K562 (cell line): Measurements from ENCODE around the gene GALNT13. TPM values are rescaled to one million over a fixed set of nuclear protein-coding genes. Genes with fewer than 3 reads are reported as not detected.

Experiments used
- COPS2 ChIP-seq: fragments of 450-650 bp; conservative IDR thresholded peaks from 2 replicates; pipeline ENCODE4 v1.6.1; 2016; ENCODE audit warnings: mild to moderate bottlenecking, moderate library complexity
- CREB3 ChIP-seq: fragments of 450-650 bp; conservative IDR thresholded peaks from 2 replicates; pipeline ENCODE4 v1.6.1; 2016; ENCODE audit warnings: missing genetic modification characterization, low read depth, mild to moderate bottlenecking, missing compliant biosample characterization, moderate library complexity
- GTF2A2 ChIP-seq: IDR thresholded peaks from 2 replicates; pipeline ENCODE4 v1.6.1; 2016; ENCODE audit warnings: mild to moderate bottlenecking, missing genetic modification characterization, missing compliant biosample characterization
- MECOM ChIP-seq: fragments of 250-450 bp; sonication (Bioruptor Pico); IDR thresholded peaks from 2 replicates; pipeline ENCODE4 v1.8.0; 2022; ENCODE audit warnings: inconsistent platforms
- RBM25 ChIP-seq: fragments of 200-400 bp; formaldehyde crosslinking; IDR thresholded peaks from 2 replicates; pipeline ENCODE4 v1.6.1; 2018; ENCODE audit warnings: low read length, low read depth, moderate library complexity; ENCODE audit not compliant: severe bottlenecking
- TBP ChIP-seq: optimal IDR thresholded peaks from 2 replicates; pipeline ENCODE3; 2011; ENCODE audit warnings: low read depth, low read length, improper control_type of control experiment
- TFAP4 ChIP-seq: sonication (generic); formaldehyde crosslinking; IDR thresholded peaks from 2 replicates; pipeline ENCODE4 v1.8.0; 2022; ENCODE audit warnings: missing genetic modification reagents, mild to moderate bottlenecking, moderate library complexity, borderline replicate concordance
- ZNF318 ChIP-seq, 2 experiments: fragments of 450-650 bp; IDR thresholded peaks; 2 replicates each; pipeline ENCODE4 v1.6.1; 2016; ENCODE audit warnings: mild to moderate bottlenecking in 2 of 2, borderline replicate concordance in 1 of 2, low read depth in 1 of 2, moderate library complexity in 1 of 2
- ZNF445 ChIP-seq: fragments of 250-450 bp; sonication (Bioruptor Pico); IDR thresholded peaks from 2 replicates; pipeline ENCODE4 v1.4.0; 2020; ENCODE audit warnings: low read depth, mild to moderate bottlenecking, moderate library complexity
- ZNF586 ChIP-seq: fragments of 450-650 bp; formaldehyde crosslinking; conservative IDR thresholded peaks from 2 replicates; pipeline ENCODE4 v1.4.0; 2020; ENCODE audit warnings: mild to moderate bottlenecking, moderate library complexity
- polyA plus RNA-seq, 8 experiments: library from polyadenylated mRNA; depleted of rRNA in 4 of 8; stranded (reverse) in 5 of 8; unstranded in 3 of 8; fragments of >200 nt; fragmentation: Nextera tagmentation in 2 of 8; fragmentation: Illumina TruSeq in 1 of 8; extraction: Ambion mirVana in 2 of 8; extraction: Trizol in 1 of 8; gene quantifications; 2 replicates each; pipeline versions ENCODE4 v1.2.1 to v1.2.3, GENCODE V29; 2011 to 2014; ENCODE audit warnings: inconsistent platforms in 1 of 8, missing spikeins in 1 of 8
- total RNA-seq, 7 experiments: library from RNA; depleted of rRNA in 6 of 7; stranded (reverse); fragments of >200 nt in 6 of 7; fragmentation: Illumina TruSeq in 2 of 7; extraction: Trizol in 2 of 7; gene quantifications; 2 replicates each; pipeline versions ENCODE4 v1.2.1 to v1.2.3, GENCODE V29; 2011 to 2021; ENCODE audit warnings: low replicate concordance in 1 of 7

The GALNT13 gene
- total and polyA plus RNA-seq, 9 of the 15 experiments (the other 6 are each of a cell fraction or from before 2014, with no cell fraction given), result not detected

- no peak for TF ChIP-seq ZNF318 (IDR thresholded peaks at IDR 0.05; ENCODE audit: borderline replicate concordance in 1 of 2, low read depth in 1 of 2)
- TF ChIP-seq GTF2A2 (tag), result no peak
- no peak for TF ChIP-seq RBM25
- TF ChIP-seq COPS2, result no peak
- no peak for TF ChIP-seq TBP
- no peak for TF ChIP-seq TFAP4 (CRISPR knock-in tag)
- TF ChIP-seq ZNF445 (CRISPR knock-in tag), result no peak
- no peak for TF ChIP-seq MECOM (CRISPR knock-in tag)
- TF ChIP-seq ZNF586 (CRISPR knock-in tag), result no peak
- TF ChIP-seq CREB3 (tag), result no peak
- TF ChIP-seq, all 486 proteins: peak for 0
Measured at GRCh38 chr2:154480521-154480920, 608.8 kb downstream of the GALNT13 start (continued).
